GM12878 (cell line): ENCODE data around the gene SMU1. TPM values are rescaled to one million over a fixed set of nuclear protein-coding genes. Genes with fewer than 3 reads are reported as not detected.

Experiments used
- BACH1 ChIP-seq: fragments of 450-650 bp; IDR thresholded peaks from 2 replicates; pipeline ENCODE4 v1.6.1; 2017; ENCODE audit warnings: mild to moderate bottlenecking, borderline replicate concordance
- DPF2 ChIP-seq: fragments of 450-650 bp; IDR thresholded peaks from 2 replicates; pipeline ENCODE4 v1.6.1; 2017; ENCODE audit warnings: mild to moderate bottlenecking
- EZH2 ChIP-seq: IDR thresholded peaks from 2 replicates; pipeline ENCODE4 v1.6.1; 2012; ENCODE audit warnings: low read depth, mild to moderate bottlenecking, control low read depth, inconsistent platforms, low read length, borderline replicate concordance; ENCODE audit not compliant: control insufficient read depth
- RELA ChIP-seq: fragments of 450-650 bp; IDR thresholded peaks from 2 replicates; pipeline ENCODE4 v1.8.0; 2014; ENCODE audit warnings: borderline replicate concordance; ENCODE audit not compliant: partially characterized antibody
- SMAD5 ChIP-seq: IDR thresholded peaks from 2 replicates; pipeline ENCODE4 v1.6.1; 2016; ENCODE audit warnings: antibody characterized with exemption, low read depth
- WRNIP1 ChIP-seq: IDR thresholded peaks from 2 replicates; pipeline ENCODE4 v1.6.1; 2011; ENCODE audit warnings: low read depth, low read length, improper control_type of control experiment, borderline replicate concordance
- polyA plus RNA-seq, 11 experiments: library from polyadenylated mRNA; depleted of rRNA in 4 of 11; unstranded in 6 of 11; stranded (reverse) in 5 of 11; fragments of >200 nt; fragmentation: Nextera tagmentation in 4 of 11; fragmentation: Illumina TruSeq in 1 of 11; extraction: Ambion mirVana in 4 of 11; extraction: Trizol in 1 of 11; gene quantifications; 1 replicate in 1 of 11; 2 replicates in 10 of 11; pipeline versions ENCODE4 v1.2.1 to v1.2.3, GENCODE V29; 2011 to 2016; ENCODE audit warnings: inconsistent platforms in 2 of 11, missing spikeins in 2 of 11, low read depth in 1 of 11
- total RNA-seq, 4 experiments: library from RNA; depleted of rRNA in 3 of 4; stranded (reverse); fragments of >200 nt in 3 of 4; fragmentation: Illumina TruSeq in 1 of 4; extraction: Trizol in 1 of 4; gene quantifications; 2 replicates each; pipeline versions ENCODE4 v1.2.1 to v1.2.3, GENCODE V29; 2013 to 2021
- TF ChIP-seq, protein P1 (sequence below): IDR thresholded peaks from 2 replicates; pipeline ENCODE4 v1.6.1; 2012; ENCODE audit warnings: improper control_type of control experiment, low read depth, low read length; ENCODE audit not compliant: insufficient replicate concordance
- TF ChIP-seq, protein P2 (sequence below): fragments of 450-650 bp; IDR thresholded peaks from 2 replicates; pipeline ENCODE4 v1.6.1; 2017; ENCODE audit warnings: mild to moderate bottlenecking, low read depth, inconsistent platforms; ENCODE audit not compliant: poor library complexity, severe bottlenecking

Gene SMU1
- total and polyA plus RNA-seq, 10 of the 15 experiments (the other 5 are each of a cell fraction or from before 2014, with no cell fraction given) = 18.5 to 34.6 (median 20.9) TPM

DNA sequence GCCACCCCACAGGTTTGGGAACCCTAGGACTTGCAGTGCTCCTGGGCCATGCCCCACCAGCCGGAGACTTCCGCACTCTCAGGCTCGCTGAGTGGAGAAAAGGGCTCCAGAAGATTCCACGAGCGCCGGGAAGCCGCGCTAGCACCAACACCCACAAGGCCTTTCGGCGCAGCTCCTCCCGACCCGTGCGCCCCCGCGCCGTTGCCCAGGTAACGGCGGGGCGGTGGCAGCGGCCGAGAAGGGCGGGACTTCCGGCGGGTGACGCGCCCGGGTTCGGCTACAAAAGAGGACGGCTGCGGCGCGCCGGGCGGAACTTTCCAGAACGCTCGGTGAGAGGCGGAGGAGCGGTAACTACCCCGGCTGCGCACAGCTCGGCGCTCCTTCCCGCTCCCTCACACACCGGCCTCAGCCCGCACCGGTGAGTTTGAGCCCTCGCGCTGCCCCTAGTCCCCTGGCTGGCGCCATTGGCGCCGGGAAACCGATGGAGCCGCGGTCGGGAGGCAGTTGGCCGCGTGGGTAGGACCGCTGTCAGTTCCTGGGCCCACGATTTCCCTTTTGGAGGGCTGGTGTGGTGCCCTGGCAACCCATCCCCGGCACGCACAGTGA lies 51.4 kb downstream of the SMU1 start, which contains the start of gene DNAJA1 (continued):
- TF ChIP-seq, protein P1, sequence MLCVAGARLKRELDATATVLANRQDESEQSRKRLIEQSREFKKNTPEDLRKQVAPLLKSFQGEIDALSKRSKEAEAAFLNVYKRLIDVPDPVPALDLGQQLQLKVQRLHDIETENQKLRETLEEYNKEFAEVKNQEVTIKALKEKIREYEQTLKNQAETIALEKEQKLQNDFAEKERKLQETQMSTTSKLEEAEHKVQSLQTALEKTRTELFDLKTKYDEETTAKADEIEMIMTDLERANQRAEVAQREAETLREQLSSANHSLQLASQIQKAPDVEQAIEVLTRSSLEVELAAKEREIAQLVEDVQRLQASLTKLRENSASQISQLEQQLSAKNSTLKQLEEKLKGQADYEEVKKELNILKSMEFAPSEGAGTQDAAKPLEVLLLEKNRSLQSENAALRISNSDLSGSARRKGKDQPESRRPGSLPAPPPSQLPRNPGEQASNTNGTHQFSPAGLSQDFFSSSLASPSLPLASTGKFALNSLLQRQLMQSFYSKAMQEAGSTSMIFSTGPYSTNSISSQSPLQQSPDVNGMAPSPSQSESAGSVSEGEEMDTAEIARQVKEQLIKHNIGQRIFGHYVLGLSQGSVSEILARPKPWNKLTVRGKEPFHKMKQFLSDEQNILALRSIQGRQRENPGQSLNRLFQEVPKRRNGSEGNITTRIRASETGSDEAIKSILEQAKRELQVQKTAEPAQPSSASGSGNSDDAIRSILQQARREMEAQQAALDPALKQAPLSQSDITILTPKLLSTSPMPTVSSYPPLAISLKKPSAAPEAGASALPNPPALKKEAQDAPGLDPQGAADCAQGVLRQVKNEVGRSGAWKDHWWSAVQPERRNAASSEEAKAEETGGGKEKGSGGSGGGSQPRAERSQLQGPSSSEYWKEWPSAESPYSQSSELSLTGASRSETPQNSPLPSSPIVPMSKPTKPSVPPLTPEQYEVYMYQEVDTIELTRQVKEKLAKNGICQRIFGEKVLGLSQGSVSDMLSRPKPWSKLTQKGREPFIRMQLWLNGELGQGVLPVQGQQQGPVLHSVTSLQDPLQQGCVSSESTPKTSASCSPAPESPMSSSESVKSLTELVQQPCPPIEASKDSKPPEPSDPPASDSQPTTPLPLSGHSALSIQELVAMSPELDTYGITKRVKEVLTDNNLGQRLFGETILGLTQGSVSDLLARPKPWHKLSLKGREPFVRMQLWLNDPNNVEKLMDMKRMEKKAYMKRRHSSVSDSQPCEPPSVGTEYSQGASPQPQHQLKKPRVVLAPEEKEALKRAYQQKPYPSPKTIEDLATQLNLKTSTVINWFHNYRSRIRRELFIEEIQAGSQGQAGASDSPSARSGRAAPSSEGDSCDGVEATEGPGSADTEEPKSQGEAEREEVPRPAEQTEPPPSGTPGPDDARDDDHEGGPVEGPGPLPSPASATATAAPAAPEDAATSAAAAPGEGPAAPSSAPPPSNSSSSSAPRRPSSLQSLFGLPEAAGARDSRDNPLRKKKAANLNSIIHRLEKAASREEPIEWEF = no peak
- TF ChIP-seq DPF2 (peak; percentile 87), RELA (peak; percentile 24), BACH1 (peak; percentile 93), SMAD5 (peak; percentile 98), WRNIP1 (peak; percentile 80; the same call in 1 of the 2 replicates), EZH2 (no peak)
- TF ChIP-seq, protein P2, sequence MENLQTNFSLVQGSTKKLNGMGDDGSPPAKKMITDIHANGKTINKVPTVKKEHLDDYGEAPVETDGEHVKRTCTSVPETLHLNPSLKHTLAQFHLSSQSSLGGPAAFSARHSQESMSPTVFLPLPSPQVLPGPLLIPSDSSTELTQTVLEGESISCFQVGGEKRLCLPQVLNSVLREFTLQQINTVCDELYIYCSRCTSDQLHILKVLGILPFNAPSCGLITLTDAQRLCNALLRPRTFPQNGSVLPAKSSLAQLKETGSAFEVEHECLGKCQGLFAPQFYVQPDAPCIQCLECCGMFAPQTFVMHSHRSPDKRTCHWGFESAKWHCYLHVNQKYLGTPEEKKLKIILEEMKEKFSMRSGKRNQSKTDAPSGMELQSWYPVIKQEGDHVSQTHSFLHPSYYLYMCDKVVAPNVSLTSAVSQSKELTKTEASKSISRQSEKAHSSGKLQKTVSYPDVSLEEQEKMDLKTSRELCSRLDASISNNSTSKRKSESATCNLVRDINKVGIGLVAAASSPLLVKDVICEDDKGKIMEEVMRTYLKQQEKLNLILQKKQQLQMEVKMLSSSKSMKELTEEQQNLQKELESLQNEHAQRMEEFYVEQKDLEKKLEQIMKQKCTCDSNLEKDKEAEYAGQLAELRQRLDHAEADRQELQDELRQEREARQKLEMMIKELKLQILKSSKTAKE = no peak
